Erythroblast (primary cell): Measurements from ENCODE around the gene RAD51C.

ENCODE experiments used
- GATA1 ChIP-seq: IDR thresholded peaks from 2 replicates; pipeline ENCODE4 v1.6.1; 2011; ENCODE audit warnings: low read depth, mild to moderate bottlenecking, control low read depth, low read length, moderate library complexity
- POLR2A ChIP-seq: IDR thresholded peaks from 2 replicates; pipeline ENCODE4 v1.6.1; 2011; ENCODE audit warnings: mild to moderate bottlenecking, low read length

DNA sequence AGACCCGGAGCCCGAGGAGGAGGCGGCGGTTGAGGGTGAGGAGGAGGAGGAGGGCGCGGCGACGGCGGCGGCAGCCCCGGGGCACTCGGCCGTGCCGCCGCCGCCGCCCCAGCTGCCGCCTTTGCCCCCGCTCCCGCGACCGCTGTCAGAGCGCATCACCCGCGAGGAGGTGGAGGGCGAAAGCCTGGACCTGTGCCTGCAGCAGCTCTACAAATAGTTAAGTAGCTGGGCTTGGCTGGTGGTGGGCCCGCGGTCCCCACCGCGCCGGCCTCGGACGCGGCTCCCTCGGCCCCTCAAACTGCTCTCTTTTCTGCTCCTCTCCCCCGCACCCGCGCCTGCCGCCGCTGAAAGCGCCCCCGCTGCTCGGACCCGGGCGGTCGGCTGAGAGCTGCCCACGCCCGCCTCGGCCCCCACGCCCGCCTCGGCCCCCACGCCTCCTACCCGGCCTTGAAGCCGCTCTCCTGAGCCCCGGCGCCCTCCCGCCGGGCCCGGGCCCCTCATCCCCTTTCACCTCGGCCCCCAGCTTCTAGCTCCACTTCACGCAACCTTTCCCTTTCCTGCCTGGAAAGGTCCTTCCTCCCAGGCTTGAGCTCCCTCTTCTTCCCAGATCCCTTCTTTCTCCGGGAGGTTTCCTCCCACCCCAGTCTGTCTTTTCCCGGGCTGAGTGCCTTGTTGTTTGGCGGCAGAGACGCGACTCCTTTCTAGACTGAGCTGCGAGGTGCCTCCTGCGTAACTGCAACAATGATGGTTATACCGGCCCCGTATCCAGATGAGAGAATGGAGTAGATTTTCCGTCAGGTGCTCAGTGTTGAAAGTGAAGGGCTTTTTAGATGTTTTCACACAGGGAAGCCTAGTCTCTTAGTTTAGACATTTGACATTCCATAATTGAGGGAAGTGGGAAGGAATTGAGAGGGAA lies 64.1 kb downstream of the RAD51C start:
- TF ChIP-seq POLR2A: no peak
- no peak for TF ChIP-seq GATA1
